K562 (cell line): ENCODE measurements around the gene NQO2. TPM values are rescaled to one million over a fixed set of nuclear protein-coding genes. Genes with fewer than 3 reads are reported as not detected.

Experiments used
- CTBP1 ChIP-seq: fragments of 450-650 bp; IDR thresholded peaks from 2 replicates; pipeline ENCODE4 v1.6.1; 2016; ENCODE audit warnings: borderline replicate concordance
- ETV1 ChIP-seq: fragments of 450-650 bp; conservative IDR thresholded peaks from 2 replicates; pipeline ENCODE4 v1.6.1; 2016; ENCODE audit warnings: missing genetic modification characterization, control low read depth, low read depth, missing compliant biosample characterization
- ETV5 ChIP-seq: sonication (generic); formaldehyde crosslinking; IDR thresholded peaks from 2 replicates; pipeline ENCODE4 v1.4.0; 2020; ENCODE audit warnings: low read depth, mild to moderate bottlenecking, missing genetic modification reagents
- GABPB2 ChIP-seq: fragments of 250-450 bp; sonication (Bioruptor Pico); conservative IDR thresholded peaks from 2 replicates; pipeline ENCODE4 v1.5.1; 2021; ENCODE audit warnings: mild to moderate bottlenecking
- HMGN3 ChIP-seq: IDR thresholded peaks from 2 replicates; pipeline ENCODE4 v1.6.1; 2011; ENCODE audit warnings: borderline replicate concordance, low read depth, mild to moderate bottlenecking, mixed read lengths, low read length; ENCODE audit not compliant: insufficient read length; ENCODE audit errors: extremely low read depth
- MTA3 ChIP-seq: fragments of 450-650 bp; formaldehyde crosslinking; IDR thresholded peaks from 2 replicates; pipeline ENCODE4 v1.6.1; 2017; ENCODE audit warnings: mild to moderate bottlenecking, borderline replicate concordance
- MYC ChIP-seq, 2 experiments: fragments of 250-450 bp in 1 of 2; sonication (Bioruptor Pico) in 1 of 2; IDR thresholded peaks; 2 replicates each; pipeline versions ENCODE4 v1.5.1 to v1.6.1; 2012 to 2021; ENCODE audit warnings: low read depth in 2 of 2, borderline replicate concordance in 1 of 2, improper control_type of control experiment in 1 of 2, low read length in 1 of 2, mild to moderate bottlenecking in 1 of 2, moderate library complexity in 1 of 2
- OTX1 ChIP-seq: fragments of 450-650 bp; formaldehyde crosslinking; IDR thresholded peaks from 2 replicates; pipeline ENCODE4 v1.4.0; 2022; ENCODE audit warnings: mild to moderate bottlenecking
- PRMT5 ChIP-seq: sonication (generic); formaldehyde crosslinking; IDR thresholded peaks from 2 replicates; pipeline ENCODE4 v1.5.0; 2020; ENCODE audit warnings: missing genetic modification reagents
- SMARCE1 ChIP-seq: fragments of 450-650 bp; IDR thresholded peaks from 2 replicates; pipeline ENCODE4 v1.7.1; 2016; ENCODE audit warnings: mild to moderate bottlenecking
- SPI1 ChIP-seq: IDR thresholded peaks from 2 replicates; pipeline ENCODE4 v1.6.1; 2011; ENCODE audit warnings: low read depth, low read length, control low read depth, borderline replicate concordance
- TAF15 ChIP-seq: fragments of 200-400 bp; formaldehyde crosslinking; IDR thresholded peaks from 2 replicates; pipeline ENCODE4 v1.6.1; 2017; ENCODE audit warnings: mild to moderate bottlenecking, low read depth, low read length, moderate library complexity
- TOE1 ChIP-seq, 2 experiments: fragments of 450-650 bp in 1 of 2; sonication (generic) in 1 of 2; formaldehyde crosslinking in 1 of 2; IDR thresholded peaks; 2 replicates each; pipeline versions ENCODE4 v1.7.1 to v1.8.0; 2016 to 2022; ENCODE audit warnings: borderline replicate concordance in 2 of 2, mild to moderate bottlenecking in 2 of 2, antibody characterized with exemption in 1 of 2, inconsistent platforms in 1 of 2, low read depth in 1 of 2, missing genetic modification reagents in 1 of 2, moderate library complexity in 1 of 2
- XRCC3 ChIP-seq: fragments of 450-650 bp; IDR thresholded peaks from 2 replicates; pipeline ENCODE4 v1.6.1; 2017; ENCODE audit warnings: mild to moderate bottlenecking, moderate library complexity
- ZBTB7A ChIP-seq: IDR thresholded peaks from 2 replicates; pipeline ENCODE4 v1.6.1; 2011; ENCODE audit warnings: low read depth, mild to moderate bottlenecking, low read length, moderate library complexity, borderline replicate concordance; ENCODE audit not compliant: control insufficient read depth
- ZC3H4 ChIP-seq: sonication (generic); formaldehyde crosslinking; IDR thresholded peaks from 2 replicates; pipeline ENCODE4 v1.9.0; 2021; ENCODE audit warnings: missing genetic modification reagents, borderline replicate concordance
- ZNF140 ChIP-seq: fragments of 250-450 bp; sonication (Bioruptor Pico); IDR thresholded peaks from 2 replicates; pipeline ENCODE4 v1.8.0; 2021; ENCODE audit warnings: moderate library complexity, mild to moderate bottlenecking, inconsistent platforms
- ZNF143 ChIP-seq: sonication (generic); formaldehyde crosslinking; IDR thresholded peaks from 2 replicates; pipeline ENCODE4 v1.9.0; 2022; ENCODE audit warnings: mild to moderate bottlenecking, missing genetic modification reagents
- ZNF75A ChIP-seq: fragments of 450-650 bp; formaldehyde crosslinking; IDR thresholded peaks from 2 replicates; pipeline ENCODE4 v1.4.0; 2020; ENCODE audit warnings: mild to moderate bottlenecking
- polyA plus RNA-seq, 8 experiments: library from polyadenylated mRNA; depleted of rRNA in 4 of 8; stranded (reverse) in 5 of 8; unstranded in 3 of 8; fragments of >200 nt; fragmentation: Nextera tagmentation in 2 of 8; fragmentation: Illumina TruSeq in 1 of 8; extraction: Ambion mirVana in 2 of 8; extraction: Trizol in 1 of 8; gene quantifications; 2 replicates each; pipeline versions ENCODE4 v1.2.1 to v1.2.3, GENCODE V29; 2011 to 2014; ENCODE audit warnings: inconsistent platforms in 1 of 8, missing spikeins in 1 of 8
- total RNA-seq, 7 experiments: library from RNA; depleted of rRNA in 6 of 7; stranded (reverse); fragments of >200 nt in 6 of 7; fragmentation: Illumina TruSeq in 2 of 7; extraction: Trizol in 2 of 7; gene quantifications; 2 replicates each; pipeline versions ENCODE4 v1.2.1 to v1.2.3, GENCODE V29; 2011 to 2021; ENCODE audit warnings: low replicate concordance in 1 of 7
- TF ChIP-seq, protein P1 (sequence below): fragments of 450-650 bp; IDR thresholded peaks from 2 replicates; pipeline ENCODE4 v1.6.1; 2018; ENCODE audit not compliant: partially characterized antibody
- TF ChIP-seq, protein P2 (sequence below), 2 experiments: fragments of 250-450 bp in 1 of 2; fragments of 450-650 bp in 1 of 2; sonication (Bioruptor Pico) in 1 of 2; IDR thresholded peaks; 2 replicates each; pipeline versions ENCODE4 v1.6.1 to v1.8.0; 2016 to 2021; ENCODE audit warnings: mild to moderate bottlenecking in 2 of 2, moderate library complexity in 2 of 2, missing compliant biosample characterization in 1 of 2, missing genetic modification characterization in 1 of 2
- TF ChIP-seq, protein P3 (sequence below): fragments of 450-650 bp; formaldehyde crosslinking; IDR thresholded peaks from 2 replicates; pipeline ENCODE4 v1.4.0; 2020; ENCODE audit warnings: mild to moderate bottlenecking, mixed read lengths

NQO2 gene
- total and polyA plus RNA-seq, 9 of the 15 experiments (the other 6 are each of a cell fraction or from before 2014, with no cell fraction given) = 54.6 to 214 (median 116) TPM

DNA sequence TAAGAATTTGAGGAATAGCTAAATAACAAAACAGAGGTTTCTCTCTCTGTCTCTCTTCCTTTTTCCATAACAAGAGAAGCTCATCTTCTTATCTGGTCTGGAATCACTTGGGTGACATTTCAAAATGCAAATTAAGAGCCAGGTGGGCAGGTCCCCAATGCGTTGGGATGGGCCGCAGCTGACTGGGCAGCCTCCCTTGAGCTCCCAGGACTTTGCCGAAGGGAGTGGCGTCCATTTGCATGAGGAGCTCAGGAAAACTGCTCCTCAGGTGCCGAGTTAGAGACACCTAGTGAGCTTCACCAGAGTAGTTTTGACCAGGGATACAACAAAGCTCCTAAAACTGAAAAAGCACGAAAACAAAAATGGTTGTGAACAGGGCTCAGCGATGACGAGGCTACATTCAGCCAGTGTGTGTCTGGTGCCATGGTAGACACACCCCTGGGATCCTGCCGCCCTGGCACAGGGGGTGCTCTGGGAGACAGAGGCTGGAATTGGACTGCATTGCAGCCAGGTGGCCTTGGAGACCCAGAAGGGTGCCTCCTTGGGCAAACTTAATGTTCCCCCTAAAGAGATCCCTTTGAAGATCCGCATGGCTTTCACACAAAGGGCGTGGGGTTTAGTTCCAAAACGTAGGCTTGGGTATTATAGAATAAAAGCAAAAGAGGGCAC, 14.8 kb upstream of the NQO2 start (continued):
- TF ChIP-seq ETV5 (CRISPR knock-in tag) (0 out of 2 replicates have a peak, but pooled peaks have one; percentile 20), ZBTB7A (no peak), OTX1 (no peak), ZNF75A (CRISPR knock-in tag) (no peak), ETV1 (tag) (0 out of 2 replicates have a peak, but pooled peaks have one; percentile 7), XRCC3 (no peak), SMARCE1 (no peak), HMGN3 (no peak), ZNF143 (CRISPR knock-in tag) (0 out of 2 replicates have a peak, but pooled peaks have one; percentile 16), ZNF140 (CRISPR knock-in tag) (no peak), MTA3 (no peak), ZC3H4 (CRISPR knock-in tag) (no peak), SPI1 (no peak), MYC (IDR thresholded peaks at IDR 0.05; ENCODE audit: low read depth, low read length) (no peak), MYC (CRISPR knock-in tag; IDR thresholded peaks at IDR 0.05; ENCODE audit: borderline replicate concordance, low read depth) (no peak), PRMT5 (CRISPR knock-in tag) (no peak), TOE1 (IDR thresholded peaks at IDR 0.05; ENCODE audit: borderline replicate concordance) (no peak), TOE1 (CRISPR knock-in tag; IDR thresholded peaks at IDR 0.05; ENCODE audit: borderline replicate concordance, low read depth) (no peak), GABPB2 (no peak), CTBP1 (peak; percentile 38; the same call in 1 of the 2 replicates), TAF15 (no peak)
- TF ChIP-seq, protein P1, sequence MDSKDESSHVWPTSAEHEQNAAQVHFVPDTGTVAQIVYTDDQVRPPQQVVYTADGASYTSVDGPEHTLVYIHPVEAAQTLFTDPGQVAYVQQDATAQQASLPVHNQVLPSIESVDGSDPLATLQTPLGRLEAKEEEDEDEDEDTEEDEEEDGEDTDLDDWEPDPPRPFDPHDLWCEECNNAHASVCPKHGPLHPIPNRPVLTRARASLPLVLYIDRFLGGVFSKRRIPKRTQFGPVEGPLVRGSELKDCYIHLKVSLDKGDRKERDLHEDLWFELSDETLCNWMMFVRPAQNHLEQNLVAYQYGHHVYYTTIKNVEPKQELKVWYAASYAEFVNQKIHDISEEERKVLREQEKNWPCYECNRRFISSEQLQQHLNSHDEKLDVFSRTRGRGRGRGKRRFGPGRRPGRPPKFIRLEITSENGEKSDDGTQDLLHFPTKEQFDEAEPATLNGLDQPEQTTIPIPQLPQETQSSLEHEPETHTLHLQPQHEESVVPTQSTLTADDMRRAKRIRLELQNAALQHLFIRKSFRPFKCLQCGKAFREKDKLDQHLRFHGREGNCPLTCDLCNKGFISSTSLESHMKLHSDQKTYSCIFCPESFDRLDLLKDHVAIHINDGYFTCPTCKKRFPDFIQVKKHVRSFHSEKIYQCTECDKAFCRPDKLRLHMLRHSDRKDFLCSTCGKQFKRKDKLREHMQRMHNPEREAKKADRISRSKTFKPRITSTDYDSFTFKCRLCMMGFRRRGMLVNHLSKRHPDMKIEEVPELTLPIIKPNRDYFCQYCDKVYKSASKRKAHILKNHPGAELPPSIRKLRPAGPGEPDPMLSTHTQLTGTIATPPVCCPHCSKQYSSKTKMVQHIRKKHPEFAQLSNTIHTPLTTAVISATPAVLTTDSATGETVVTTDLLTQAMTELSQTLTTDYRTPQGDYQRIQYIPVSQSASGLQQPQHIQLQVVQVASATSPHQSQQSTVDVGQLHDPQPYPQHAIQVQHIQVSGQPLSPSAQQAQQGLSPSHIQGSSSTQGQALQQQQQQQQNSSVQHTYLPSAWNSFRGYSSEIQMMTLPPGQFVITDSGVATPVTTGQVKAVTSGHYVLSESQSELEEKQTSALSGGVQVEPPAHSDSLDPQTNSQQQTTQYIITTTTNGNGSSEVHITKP = no peak
- TF ChIP-seq, protein P2, sequence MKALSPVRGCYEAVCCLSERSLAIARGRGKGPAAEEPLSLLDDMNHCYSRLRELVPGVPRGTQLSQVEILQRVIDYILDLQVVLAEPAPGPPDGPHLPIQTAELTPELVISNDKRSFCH (CRISPR knock-in tag; IDR thresholded peaks at IDR 0.05) = no peak
- TF ChIP-seq, protein P2 (tag; IDR thresholded peaks at IDR 0.05) = no peak
- TF ChIP-seq, protein P3, sequence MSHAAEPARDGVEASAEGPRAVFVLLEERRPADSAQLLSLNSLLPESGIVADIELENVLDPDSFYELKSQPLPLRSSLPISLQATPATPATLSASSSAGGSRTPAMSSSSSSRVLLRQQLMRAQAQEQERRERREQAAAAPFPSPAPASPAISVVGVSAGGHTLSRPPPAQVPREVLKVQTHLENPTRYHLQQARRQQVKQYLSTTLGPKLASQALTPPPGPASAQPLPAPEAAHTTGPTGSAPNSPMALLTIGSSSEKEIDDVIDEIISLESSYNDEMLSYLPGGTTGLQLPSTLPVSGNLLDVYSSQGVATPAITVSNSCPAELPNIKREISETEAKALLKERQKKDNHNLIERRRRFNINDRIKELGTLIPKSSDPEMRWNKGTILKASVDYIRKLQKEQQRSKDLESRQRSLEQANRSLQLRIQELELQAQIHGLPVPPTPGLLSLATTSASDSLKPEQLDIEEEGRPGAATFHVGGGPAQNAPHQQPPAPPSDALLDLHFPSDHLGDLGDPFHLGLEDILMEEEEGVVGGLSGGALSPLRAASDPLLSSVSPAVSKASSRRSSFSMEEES = no peak
